Loucy (cell line): ENCODE results near the gene TAAR5.

Experiments
- H2AFZ ChIP-seq: fragments of 200-600 bp; sonication (generic); 2 replicates; pipeline ENCODE4 v1.6.0; 2016; ENCODE audit warnings: antibody characterized with exemption, mild to moderate bottlenecking, low read length, moderate library complexity
- H3F3A ChIP-seq: fragments of 200-600 bp; 2 replicates; pipeline ENCODE4 v1.6.0; 2016; ENCODE audit warnings: antibody characterized with exemption, low read depth, mild to moderate bottlenecking
- H3K27me3 ChIP-seq: fragments of 200-600 bp; sonication (generic); 2 replicates; pipeline ENCODE4 v1.6.1; 2014; ENCODE audit warnings: low read length, mild to moderate bottlenecking; ENCODE audit not compliant: insufficient read depth, poor library complexity, severe bottlenecking
- H3K36me3 ChIP-seq: fragments of 200-600 bp; sonication (generic); 2 replicates; pipeline ENCODE4 v1.6.1; 2016; ENCODE audit warnings: low read length; ENCODE audit not compliant: insufficient read depth
- H3K4me1 ChIP-seq: fragments of 200-600 bp; sonication (generic); 2 replicates; pipeline ENCODE4 v1.5.1; 2014; ENCODE audit warnings: low read length, mild to moderate bottlenecking; ENCODE audit not compliant: insufficient read depth, poor library complexity, severe bottlenecking
- H3K4me2 ChIP-seq: fragments of 200-600 bp; sonication (generic); 2 replicates; pipeline ENCODE4 v1.6.0; 2014; ENCODE audit warnings: antibody characterized with exemption, low read length, low read depth, mild to moderate bottlenecking; ENCODE audit not compliant: poor library complexity, severe bottlenecking
- H3K4me3 ChIP-seq: fragments of 200-600 bp; sonication (generic); 2 replicates; pipeline ENCODE4 v1.5.1; 2014; ENCODE audit warnings: low read length, mild to moderate bottlenecking, mixed read lengths; ENCODE audit not compliant: poor library complexity, severe bottlenecking
- H3K79me2 ChIP-seq: fragments of 200-600 bp; sonication (generic); 2 replicates; pipeline ENCODE4 v1.6.1; 2014; ENCODE audit warnings: low read length; ENCODE audit not compliant: insufficient read depth
- H3K9ac ChIP-seq: fragments of 200-600 bp; sonication (generic); 2 replicates; pipeline ENCODE4 v1.6.0; 2014; ENCODE audit warnings: mild to moderate bottlenecking, low read depth, low read length, moderate library complexity; ENCODE audit not compliant: poor library complexity, severe bottlenecking
- H3K9me2 ChIP-seq: fragments of 200-600 bp; sonication (generic); replicated peaks from 2 replicates; pipeline ENCODE4 v1.6.1; 2016; ENCODE audit warnings: low read depth, low read length, mixed read lengths
- H3K9me3 ChIP-seq: fragments of 200-600 bp; sonication (generic); 2 replicates; pipeline ENCODE4 v1.6.1; 2014; ENCODE audit warnings: mild to moderate bottlenecking, antibody characterized with exemption, low read length, low read depth; ENCODE audit not compliant: insufficient read depth
- H4K20me1 ChIP-seq: fragments of 200-600 bp; sonication (generic); 2 replicates; pipeline ENCODE4 v1.6.0; 2014; ENCODE audit warnings: antibody characterized with exemption, low read length, mild to moderate bottlenecking; ENCODE audit not compliant: insufficient read depth, poor library complexity, severe bottlenecking
- CTCF ChIP-seq: fragments of 200-600 bp; sonication (generic); conservative IDR thresholded peaks from 2 replicates; pipeline ENCODE4 v1.5.1; 2014; ENCODE audit warnings: mild to moderate bottlenecking, antibody characterized with exemption, low read length
- EZH2phosphoT487 ChIP-seq: fragments of 200-600 bp; IDR thresholded peaks from 2 replicates; pipeline ENCODE4 v1.6.1; 2018; ENCODE audit warnings: antibody characterized with exemption, mild to moderate bottlenecking, moderate library complexity, borderline replicate concordance

The TAAR5 gene

DNA sequence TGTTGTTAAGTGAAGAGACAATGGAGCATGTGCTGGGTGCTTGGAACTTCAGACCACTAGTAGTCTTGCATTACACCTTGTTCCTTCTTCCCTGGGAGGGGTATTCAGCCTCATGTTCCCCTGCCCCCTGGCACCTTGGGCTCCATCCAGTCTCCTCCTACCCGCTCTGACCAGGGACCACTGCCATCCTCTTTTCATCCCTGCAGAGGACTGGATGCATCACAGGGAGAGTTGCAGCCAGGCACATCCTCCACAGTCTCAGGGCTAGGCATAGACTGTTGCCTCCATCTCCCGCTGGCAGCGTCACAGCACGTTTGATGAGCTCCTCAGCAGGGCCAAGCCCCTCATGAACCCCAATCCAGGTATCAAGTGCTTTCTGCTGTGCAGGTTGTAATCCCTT lies 38.3 kb downstream of the TAAR5 start:
- H3K9me2 ChIP-seq: no peaks in the 10 kb centered on the region
- no peaks in the 10 kb centered on the region for H4K20me1 ChIP-seq
- no peak overlapping the region for H3K4me3 ChIP-seq
- H3K4me1 ChIP-seq: no peaks in the 10 kb centered on the region
- no peaks in the 10 kb centered on the region for H3K36me3 ChIP-seq
- no peaks in the 10 kb centered on the region for H3K9me3 ChIP-seq
- no peaks in the 10 kb centered on the region for H3F3A ChIP-seq
- no peaks in the 10 kb centered on the region for H3K79me2 ChIP-seq
- H3K27me3 ChIP-seq: no peaks in the 10 kb centered on the region
- H3K4me2 ChIP-seq: no peak overlapping the region
- no peak for TF ChIP-seq EZH2phosphoT487
- no peak for TF ChIP-seq CTCF
- no peak overlapping the region for H2AFZ ChIP-seq
- H3K9ac ChIP-seq: no peak overlapping the region

- Histone ChIP-seq H4K20me1 (no peaks in the 10 kb centered on the region), H3K9me2 (no peaks in the 10 kb centered on the region), H3F3A (no peaks in the 10 kb centered on the region), H3K36me3 (no peaks in the 10 kb centered on the region), H3K4me2 (no peak overlapping the region), H3K9ac (no peak overlapping the region), H3K27me3 (no peaks in the 10 kb centered on the region), H3K4me1 (no peaks in the 10 kb centered on the region), H3K79me2 (no peaks in the 10 kb centered on the region), H3K4me3 (no peak overlapping the region), H2AFZ (no peak overlapping the region), H3K9me3 (no peaks in the 10 kb centered on the region)
- TF ChIP-seq CTCF (no peak), EZH2phosphoT487 (no peak)
Observed at GRCh38 chr6:132548746-132549463, 40.6 kb downstream of the TAAR5 start.

GRCh38 chr6:132544826-132545225 lies 44.7 kb downstream of the TAAR5 start:
- H3K27me3 ChIP-seq: peaks cover 5% of the 10 kb centered on the region
- H2AFZ ChIP-seq: no peak overlapping the region
- no peak for TF ChIP-seq CTCF
- TF ChIP-seq EZH2phosphoT487: no peak
- H3K36me3 ChIP-seq: no peaks in the 10 kb centered on the region
- H3F3A ChIP-seq: no peaks in the 10 kb centered on the region
- H3K4me3 ChIP-seq: no peak overlapping the region
- H4K20me1 ChIP-seq: no peaks in the 10 kb centered on the region
- H3K9me2 ChIP-seq: no peaks in the 10 kb centered on the region
- H3K4me1 ChIP-seq: no peaks in the 10 kb centered on the region
- H3K4me2 ChIP-seq: no peak overlapping the region
- H3K9ac ChIP-seq: no peak overlapping the region
- H3K79me2 ChIP-seq: no peaks in the 10 kb centered on the region
- H3K9me3 ChIP-seq: no peaks in the 10 kb centered on the region
